Ovary (tissue), 9 donors: Measurements from ENCODE around the gene ARHGAP4. TPM values are rescaled to one million over a fixed set of nuclear protein-coding genes. Genes with fewer than 3 reads are reported as not detected.

Experiments used
- DNase-seq, 5 donors: peaks; one replicate each; pipeline ENCODE4 v3.0.0-alpha.2; 2019 to 2020
- H3K27ac ChIP-seq, 2 donors: fragments of 200-600 bp; one replicate each; pipeline versions ENCODE4 v1.5.1 to v1.8.0; 2019 to 2022
- H3K27me3 ChIP-seq: fragments of 200-600 bp; one replicate; pipeline ENCODE4 v1.8.0; 2022
- H3K36me3 ChIP-seq: fragments of 200-600 bp; sonication (generic); one replicate; pipeline ENCODE4 v1.5.1; 2019
- H3K4me1 ChIP-seq: one replicate; pipeline ENCODE4 v1.8.1; 2013; ENCODE audit warnings: mild to moderate bottlenecking, moderate library complexity; ENCODE audit not compliant: insufficient read depth
- H3K4me3 ChIP-seq: fragments of 200-600 bp; sonication (generic); one replicate; pipeline ENCODE4 v1.5.1; 2017
- H3K9me3 ChIP-seq, 2 donors: fragments of 200-600 bp in 1 of 2; sonication (generic) in 1 of 2; one replicate each; pipeline versions ENCODE4 v1.5.1 to v1.8.1; 2013 to 2019; ENCODE audit warnings: mild to moderate bottlenecking in 1 of 2, moderate library complexity in 1 of 2
- CTCF ChIP-seq, 3 donors: fragments of 450-650 bp in 2 of 3; fragments of 200-600 bp in 1 of 3; IDR thresholded peaks; one replicate each; pipeline versions ENCODE4 v1.5.1 to v1.8.0; 2016 to 2022; ENCODE audit warnings: antibody characterized with exemption in 3 of 3, mild to moderate bottlenecking in 1 of 3
- EP300 ChIP-seq: sonication (generic); formaldehyde crosslinking; IDR thresholded peaks from one replicate; pipeline ENCODE4 v1.6.1; 2017; ENCODE audit warnings: antibody characterized with exemption
- POLR2A ChIP-seq: fragments of 450-650 bp; IDR thresholded peaks from one replicate; pipeline ENCODE4 v1.6.1; 2017; ENCODE audit warnings: antibody characterized with exemption, mild to moderate bottlenecking, moderate library complexity
- WGBS, 3 donors: extraction: QIAGEN DNeasy Blood & Tissue Kit in 1 of 3; methylation state at CpG; one replicate each; pipeline versions ENCODE4 v1.1.5 to v1.1.7; 2013 to 2017; 5-methylcytosine and 5-hydroxymethylcytosine counted together
- intact Hi-C, 4 donors: fragments of 100-400 bp; cut with DNase I; formaldehyde crosslinking; loops; one replicate each; pipeline versions ENCODE4 v1.11.0 to v1.15.1; 2022 to 2023
- polyA plus RNA-seq, 2 donors: library from polyadenylated mRNA; stranded (reverse); fragments of 200-250 nt in 1 of 2; fragments of 350-450 nt in 1 of 2; fragmentation: Illumina TruSeq in 1 of 2; extraction: RNeasy Lipid Tissue Mini Kit (QIAGEN cat#74804) in 1 of 2; gene quantifications; one replicate each; pipeline ENCODE4 v1.2.3, GENCODE V29; 2013 to 2014
- total RNA-seq, 7 donors: library from RNA; depleted of rRNA in 2 of 7; stranded (reverse); fragments of >200 nt in 2 of 7; fragmentation: NEBNext Ultra II Directional in 3 of 7; extraction: Animal tissue kit (Norgen Biotek cat#: 25700) in 3 of 7; gene quantifications; one replicate each; pipeline versions ENCODE4 v1.1.0 to v1.2.4, GENCODE V29; 2016 to 2023
- donor health status: DM: no; HTN: no; CAD: no; lungs with moderate emphysema.
- donor health status: DM: no; HTN: no; CAD: no.
- donor health status: Bipolar disorder and iron deficiency.
- donor health status: DM: yes; HTN: yes; CAD: no.
- donor health status: DM: no; HTN: no; CAD: no.
- donor health status: DM: yes; HTN: yes; CAD: no.

ARHGAP4 gene
- total and polyA plus RNA-seq, 9 donors = 1.2 to 22.3 (median 11.4) TPM

- no peak within 1 kb of the TSS for H3K27ac ChIP-seq
- intact Hi-C loops = no loop called here
- H3K36me3 ChIP-seq = no peaks in the 10 kb centered on the region
Observed at GRCh38 chrX:153885968-153886903, 39.8 kb downstream of the ARHGAP4 start, which contains the start of gene L1CAM. TSS of gene L1CAM (minus strand) at chrX:153886173. CDS start at chrX:153875836, 10,337 bp downstream.

GRCh38 chrX:153885208-153885787, 40.8 kb downstream of the ARHGAP4 start:
- TF ChIP-seq POLR2A = no peak
- no peak for TF ChIP-seq EP300
- no peak for TF ChIP-seq CTCF (IDR thresholded peaks at IDR 0.05)
- Histone ChIP-seq H3K9me3 (no peaks in the 10 kb centered on the region), H3K36me3 (no peaks in the 10 kb centered on the region), H3K27ac (no peak overlapping the region), H3K4me3 (no peak overlapping the region), H3K27me3 (no peaks in the 10 kb centered on the region), H3K4me1 (no peaks in the 10 kb centered on the region)
- intact Hi-C loops = no loop called here
- 27 to 32% (median 27%) methylated on average over 29 to 32 of the region's 32 CpGs for WGBS, 3 donors
- no peak for DNase-seq

More at GRCh38 chrX:153885968-153886903, 39.8 kb downstream of the ARHGAP4 start, which contains the start of gene L1CAM:
- Histone ChIP-seq H3K27me3 (no peaks in the 10 kb centered on the region), H3K9me3 (no peaks in the 10 kb centered on the region), H3K4me1 (no peaks in the 10 kb centered on the region), H3K4me3 (no peak within 1 kb of the TSS)
- no peak for TF ChIP-seq POLR2A
- TF ChIP-seq EP300 = no peak
- no peak for TF ChIP-seq CTCF (IDR thresholded peaks at IDR 0.05)
- 16 to 24% (median 22%) methylated on average over 33 to 89 of the region's 94 CpGs for WGBS, 3 donors
- no peak for DNase-seq

GRCh38 chrX:153884590-153884989, 41.5 kb downstream of the ARHGAP4 start:
- no peaks in the 10 kb centered on the region for H3K27me3 ChIP-seq
- H3K9me3 ChIP-seq = no peaks in the 10 kb centered on the region
- DNase-seq = no peak
- no peaks in the 10 kb centered on the region for H3K4me1 ChIP-seq
- H3K36me3 ChIP-seq = no peaks in the 10 kb centered on the region
- 52 to 67% (median 55%) methylated on average over 6 of the region's 6 CpGs for whole genome bisulfite sequencing, 3 donors
- no peak overlapping the region for H3K27ac ChIP-seq
- intact Hi-C loops = no loop called here
- no peak overlapping the region for H3K4me3 ChIP-seq
- TF ChIP-seq CTCF (IDR thresholded peaks at IDR 0.05) (no peak), POLR2A (no peak), EP300 (no peak)

- no peaks in the 10 kb centered on the region for H3K27me3 ChIP-seq
- intact Hi-C loops = no loop called here
- 50 to 55% (median 54%) methylated on average over 13 of the region's 13 CpGs for WGBS, 3 donors
- no peaks in the 10 kb centered on the region for H3K36me3 ChIP-seq
- DNase-seq = no peak
- H3K27ac ChIP-seq = no peak overlapping the region
- no peaks in the 10 kb centered on the region for H3K4me1 ChIP-seq
- TF ChIP-seq POLR2A (no peak), CTCF (IDR thresholded peaks at IDR 0.05) (no peak), EP300 (no peak)
- no peaks in the 10 kb centered on the region for H3K9me3 ChIP-seq
- H3K4me3 ChIP-seq = no peak overlapping the region
Observed at GRCh38 chrX:153884136-153884535, 41.9 kb downstream of the ARHGAP4 start.
